Keratinocyte (primary cell): ENCODE results near the gene SYNGR1.

ENCODE experiments used
- CTCF ChIP-seq, 3 experiments: IDR thresholded peaks in 1 of 3; conservative IDR thresholded peaks in 1 of 3; optimal IDR thresholded peaks in 1 of 3; 2 replicates in 2 of 3; 3 replicates in 1 of 3; pipeline versions ENCODE3 to v1.5.1; 2011; ENCODE audit warnings: low read length in 3 of 3, mild to moderate bottlenecking in 3 of 3, moderate library complexity in 2 of 3, control low read depth in 1 of 3, inconsistent platforms in 1 of 3; ENCODE audit not compliant: insufficient read depth in 2 of 3; ENCODE audit errors: extremely low read depth in 1 of 3
- EZH2 ChIP-seq: IDR thresholded peaks from one replicate; pipeline ENCODE4 v1.6.1; 2012; ENCODE audit warnings: inconsistent platforms, mild to moderate bottlenecking, low read length, moderate library complexity

GRCh38 chr22:39336411-39336810 is 13.4 kb upstream of the SYNGR1 start:
- no peak for TF ChIP-seq CTCF (optimal IDR thresholded peaks at IDR 0.05 in 1 of 3, IDR thresholded peaks at IDR 0.05 in 1 of 3, conservative IDR thresholded peaks at IDR 0.05 in 1 of 3; ENCODE audit: extremely low read depth in 1 of 3, insufficient read depth in 2 of 3, low read length in 3 of 3)
- TF ChIP-seq EZH2 = no peak
